Measurements from ENCODE around the gene SERPINH1.

Gene SERPINH1

DNA sequence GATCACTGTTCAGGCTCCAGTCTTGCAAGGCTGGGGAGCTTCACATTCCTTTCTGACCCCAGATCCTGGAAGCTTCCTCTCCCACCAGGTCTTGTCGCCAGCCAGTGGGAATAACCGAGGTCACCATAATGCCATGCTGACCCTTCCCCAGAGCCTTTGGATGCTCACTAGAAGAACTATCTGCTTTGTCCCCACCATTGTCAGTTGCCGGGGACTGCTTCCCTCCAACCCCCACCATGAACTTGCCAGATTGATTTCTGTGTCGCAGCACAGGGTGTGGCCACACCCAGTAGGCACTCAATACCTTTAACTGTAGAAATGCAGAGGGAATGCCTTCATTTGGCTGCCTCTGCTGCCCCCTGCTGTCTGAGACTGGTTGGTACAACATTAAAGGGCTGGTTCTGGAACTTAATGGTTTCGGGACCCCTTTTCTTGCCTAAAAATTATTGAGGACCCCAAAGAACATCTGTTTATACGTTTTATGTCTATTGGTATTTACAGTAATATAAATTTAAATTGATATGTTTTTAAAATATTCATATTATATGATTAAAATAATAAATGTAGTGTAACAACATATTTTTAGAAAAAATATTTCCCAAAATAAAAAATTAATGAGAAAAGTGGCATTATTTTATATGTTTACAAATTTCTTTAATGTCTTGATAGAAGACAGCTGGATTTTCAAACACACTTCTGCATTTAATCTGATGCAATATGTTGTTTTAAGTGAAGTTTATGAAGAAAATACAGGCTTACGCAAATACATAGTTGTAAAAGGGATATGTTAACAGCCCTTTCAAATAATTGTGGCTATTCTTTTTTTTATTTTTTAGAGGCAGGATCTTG lies 29.6 kb upstream of the SERPINH1 start:
- DNase-seq (ENCODE audit: low spot score): peak; percentile 87

DNA sequence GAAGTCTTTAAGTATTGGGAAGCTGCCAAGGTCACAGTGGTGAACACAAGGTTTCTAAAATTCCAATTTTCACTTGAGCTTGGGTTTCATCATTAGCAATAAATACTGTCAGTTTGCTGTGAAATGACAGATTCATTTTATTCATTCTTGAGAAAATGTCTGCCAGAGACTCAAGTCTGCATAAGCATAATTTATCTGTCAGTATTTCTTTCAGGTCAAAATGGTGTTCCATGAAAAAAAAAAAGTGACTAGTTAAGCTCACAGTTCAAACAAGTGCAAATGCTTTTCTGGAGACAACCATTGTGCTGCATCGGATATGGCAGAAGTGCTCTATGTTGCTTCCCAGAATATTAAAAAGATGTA lies 28.2 kb upstream of the SERPINH1 start:
- DNase-seq (ENCODE audit: low spot score): no peak

DNA sequence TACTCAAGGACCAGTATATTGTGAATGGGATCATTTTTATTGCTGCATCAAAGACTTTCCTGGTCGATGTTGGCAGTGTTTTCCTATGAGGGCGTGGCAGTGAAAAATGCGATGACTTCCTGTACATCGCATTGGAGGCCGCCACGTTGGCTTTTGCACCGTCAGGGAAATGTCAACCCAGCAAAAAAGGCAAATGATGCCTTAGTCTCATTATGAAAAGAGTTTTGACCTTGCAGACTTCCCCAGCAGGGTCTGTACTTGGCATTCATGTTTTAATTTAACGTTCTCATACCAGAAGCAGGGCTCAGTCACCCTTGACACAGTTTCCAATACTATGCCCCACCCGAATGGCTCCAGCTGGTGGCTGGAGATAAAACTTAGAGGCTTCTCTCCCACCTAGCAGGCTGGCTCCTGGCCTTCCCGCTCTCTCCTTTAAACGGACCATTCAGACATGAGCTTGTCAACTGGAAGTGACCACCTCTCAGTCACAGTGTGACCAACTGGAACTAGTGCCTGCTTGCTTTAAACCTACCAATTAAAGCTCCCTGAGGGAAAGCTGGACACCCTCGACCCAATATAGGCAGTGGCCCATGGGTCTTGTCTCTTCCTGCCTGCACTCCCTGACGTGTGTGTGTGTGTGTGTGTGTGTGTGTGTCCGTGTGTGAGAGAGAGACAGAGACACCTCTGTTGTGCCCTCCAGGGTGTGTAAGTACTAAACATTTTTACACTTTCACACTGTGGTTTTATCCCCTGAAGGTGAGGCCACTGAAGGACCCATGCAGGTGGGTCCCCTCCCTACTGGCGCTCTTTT lies 27.6 kb upstream of the SERPINH1 start:
- DNase-seq (ENCODE audit: low spot score): no peak

DNA sequence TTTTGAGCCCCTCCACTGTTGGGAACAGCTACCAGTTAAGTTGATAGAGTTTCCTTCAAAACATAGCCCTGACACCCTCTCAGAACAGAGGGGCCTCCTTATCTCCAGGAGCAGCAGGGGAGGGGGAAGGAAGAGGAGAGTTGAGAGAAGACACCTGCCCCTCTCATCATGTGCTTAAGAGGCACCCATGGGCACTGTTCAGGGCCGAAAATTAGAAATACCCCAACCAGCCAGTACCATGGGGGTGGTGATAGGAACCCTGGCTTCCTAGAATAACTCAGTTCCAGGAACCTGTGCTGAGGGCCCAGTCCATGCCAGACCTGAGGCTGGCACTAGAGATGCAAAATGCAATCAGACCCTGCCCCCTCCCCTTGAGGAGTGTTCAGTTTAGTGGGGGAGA lies 27.0 kb upstream of the SERPINH1 start:
- DNase-seq (ENCODE audit: low spot score): no peak

DNA sequence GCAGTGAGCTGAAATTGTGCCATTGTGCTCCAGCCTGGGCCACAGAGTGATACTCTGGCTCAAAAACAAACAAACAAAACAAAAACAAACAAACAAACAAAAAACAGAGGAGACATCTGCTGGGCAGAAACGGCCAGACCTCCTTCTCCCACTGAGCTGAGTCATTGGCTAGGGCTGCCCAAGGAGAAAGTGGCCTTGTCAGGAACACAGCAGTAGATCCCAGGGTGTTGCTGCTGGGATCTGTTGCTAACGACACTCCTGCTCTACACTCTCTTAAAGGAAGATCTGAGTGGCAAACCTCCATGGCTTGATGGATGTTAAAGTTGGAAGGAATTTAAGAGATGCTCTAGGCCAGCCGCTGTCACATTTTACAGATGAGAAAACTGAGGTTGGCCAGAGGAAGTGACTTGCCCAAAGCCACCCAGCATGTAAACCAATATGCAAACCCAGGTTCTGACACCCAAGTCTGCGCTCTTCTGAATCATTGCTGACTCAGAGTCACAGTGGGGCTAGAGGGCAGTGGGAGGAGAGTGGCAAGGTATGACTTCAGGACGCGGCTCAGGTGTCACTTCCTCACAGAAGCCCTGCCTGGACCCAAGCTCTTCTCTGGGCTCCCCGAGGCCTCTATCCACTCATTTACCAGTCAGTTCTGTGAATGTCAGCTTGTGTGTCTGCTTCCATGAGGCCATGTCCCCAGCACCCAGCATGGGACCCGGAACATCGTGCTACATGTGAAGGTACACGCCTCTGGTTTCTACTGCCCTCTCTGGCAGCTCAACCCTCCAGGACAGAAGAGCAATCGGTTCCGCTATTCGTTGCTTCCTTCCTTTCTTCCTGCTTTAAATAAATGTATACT lies 25.0 kb upstream of the SERPINH1 start:
- peak; percentile 61 for DNase-seq (ENCODE audit: low spot score)

DNA sequence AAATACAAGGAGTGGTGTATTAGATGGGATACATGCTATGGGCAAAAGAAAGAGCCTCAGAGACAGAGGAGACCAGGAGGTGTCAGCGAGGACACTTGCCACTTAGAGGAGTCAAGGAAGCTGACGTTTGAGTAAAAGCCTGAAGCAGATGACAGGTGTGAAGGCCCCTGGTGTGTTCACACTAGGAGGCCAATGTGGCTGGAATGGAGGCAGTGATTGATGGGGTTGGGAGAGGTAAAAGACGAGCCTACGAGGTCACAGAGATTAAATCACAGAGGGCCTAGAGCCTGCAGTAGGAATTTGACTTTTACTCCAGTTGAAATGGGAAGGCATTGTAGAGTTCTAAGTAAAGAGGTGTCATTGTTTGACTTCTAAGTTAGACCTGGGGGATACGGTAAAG lies 24.3 kb upstream of the SERPINH1 start:
- no peak for DNase-seq (ENCODE audit: low spot score)

DNA sequence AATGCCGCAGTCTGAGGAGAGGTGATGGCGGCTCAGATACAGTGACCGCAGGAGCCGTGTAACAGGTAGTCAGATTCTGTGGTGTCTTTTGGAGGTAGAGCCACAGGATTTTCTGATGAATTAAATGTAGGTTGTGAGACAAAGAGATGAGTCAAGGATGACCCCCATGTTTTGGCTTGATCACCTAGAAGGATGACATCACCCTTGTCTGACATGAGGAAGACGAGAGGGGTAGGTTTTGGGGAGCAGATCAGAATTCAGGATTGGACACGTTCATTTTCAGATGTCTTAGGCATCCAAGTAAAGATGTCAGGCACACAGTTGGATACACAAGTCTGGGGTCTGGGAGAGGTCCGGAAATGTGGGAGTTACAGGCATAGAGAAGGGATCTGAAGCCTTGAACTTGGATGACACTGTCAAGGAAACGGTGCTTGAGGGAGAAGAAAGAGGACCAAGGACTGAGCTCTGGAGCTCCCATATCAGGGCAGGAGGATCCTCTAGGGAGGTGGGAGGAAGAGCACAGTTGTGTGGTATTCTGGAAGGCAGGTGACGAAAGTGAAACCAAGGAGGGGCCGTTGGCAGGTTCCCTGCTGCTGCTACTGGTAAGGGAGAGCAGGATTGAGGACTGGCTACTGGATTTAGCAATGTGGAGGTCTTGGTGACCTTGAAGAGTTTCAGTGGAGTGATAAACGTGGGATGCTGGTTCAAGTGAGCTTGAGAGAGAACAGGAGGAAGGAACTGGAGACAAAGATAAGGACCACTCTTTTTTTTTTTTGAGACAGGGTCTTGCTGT lies 23.7 kb upstream of the SERPINH1 start:
- no peak for DNase-seq (ENCODE audit: low spot score)

DNA sequence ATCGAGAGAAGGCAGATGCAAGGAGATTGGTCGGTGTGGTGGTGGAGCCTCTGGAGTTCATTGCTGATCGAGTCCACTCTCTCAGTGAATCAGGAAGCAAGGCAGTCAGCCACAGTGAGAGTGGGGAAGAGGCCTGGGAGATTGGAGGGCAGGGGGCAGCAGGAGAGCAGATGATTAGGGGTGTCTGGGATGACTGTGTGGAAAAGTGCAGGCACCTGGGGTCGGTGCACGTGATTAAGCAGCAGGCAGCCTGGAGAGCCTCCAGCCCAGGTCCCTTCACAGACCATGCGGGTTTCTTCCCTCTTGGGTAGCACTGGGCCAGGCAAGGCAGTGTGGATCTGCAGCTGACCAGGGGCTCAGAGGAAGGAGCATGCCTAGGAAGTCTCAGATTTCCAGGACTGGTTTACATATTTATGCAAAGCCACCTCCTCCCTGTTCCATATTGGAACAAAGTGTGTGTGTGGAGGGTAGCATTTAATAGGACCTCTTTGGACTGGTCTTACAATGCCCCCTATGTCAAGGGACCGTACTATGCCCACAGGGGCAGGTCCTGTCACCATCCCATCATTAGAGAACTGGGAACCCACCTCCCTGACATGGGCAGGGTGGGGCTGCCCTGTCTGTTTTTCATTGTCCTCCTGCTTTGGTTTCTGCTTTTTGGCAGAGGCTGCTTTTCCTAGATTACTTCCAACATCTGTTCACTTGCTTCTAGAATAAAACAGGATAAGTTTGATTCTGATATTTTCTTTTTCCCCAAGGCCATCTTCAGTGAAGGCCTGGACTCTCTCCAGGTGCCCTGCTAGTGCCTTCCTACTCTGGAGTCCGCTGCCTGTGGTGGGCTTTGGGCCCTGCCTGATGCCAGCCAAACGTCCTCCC lies 22.4 kb upstream of the SERPINH1 start:
- no peak for DNase-seq (ENCODE audit: low spot score)

DNA sequence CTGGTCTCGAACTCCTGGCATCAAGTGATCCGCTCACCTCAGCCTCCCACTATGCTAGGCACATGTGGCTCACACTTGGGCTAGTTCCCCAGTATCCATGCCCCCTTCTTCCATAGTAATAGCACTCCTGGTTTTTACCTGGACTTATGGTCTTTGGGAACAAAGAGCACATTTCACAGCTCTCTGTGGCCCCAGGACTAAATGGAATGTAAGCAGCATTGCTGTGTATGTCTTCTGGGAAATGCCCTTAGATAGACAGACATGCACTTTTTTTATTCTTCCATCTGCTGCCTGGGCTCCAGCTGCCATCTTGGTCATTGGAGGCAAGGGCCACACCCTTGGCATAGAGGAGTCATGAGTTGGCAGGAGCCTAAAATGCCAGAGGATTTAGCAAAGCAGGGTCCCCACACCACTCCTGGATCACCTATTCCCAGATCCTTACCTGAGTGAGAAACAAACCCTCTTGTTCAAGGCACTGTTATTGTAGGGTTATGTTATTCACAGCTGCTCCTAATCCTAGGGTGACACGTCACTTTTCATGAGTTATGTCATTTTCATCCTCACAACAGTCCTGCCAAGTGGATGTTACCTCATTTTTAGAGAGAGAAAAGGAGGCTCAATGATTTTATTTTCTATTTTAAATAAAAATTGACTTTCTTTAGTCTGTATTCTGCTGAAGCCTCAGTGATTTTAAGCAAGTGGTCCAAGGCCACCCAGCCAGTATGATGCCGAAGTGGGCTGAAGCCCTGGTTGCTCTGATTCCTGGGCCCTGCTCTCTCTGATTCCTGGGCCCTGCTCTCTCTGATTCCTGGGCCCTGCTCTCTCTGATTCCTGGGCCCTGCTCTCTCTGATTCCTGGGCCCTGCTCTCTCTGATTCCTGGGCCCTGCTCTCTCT lies 20.6 kb upstream of the SERPINH1 start:
- no peak for DNase-seq (ENCODE audit: low spot score)

DNA sequence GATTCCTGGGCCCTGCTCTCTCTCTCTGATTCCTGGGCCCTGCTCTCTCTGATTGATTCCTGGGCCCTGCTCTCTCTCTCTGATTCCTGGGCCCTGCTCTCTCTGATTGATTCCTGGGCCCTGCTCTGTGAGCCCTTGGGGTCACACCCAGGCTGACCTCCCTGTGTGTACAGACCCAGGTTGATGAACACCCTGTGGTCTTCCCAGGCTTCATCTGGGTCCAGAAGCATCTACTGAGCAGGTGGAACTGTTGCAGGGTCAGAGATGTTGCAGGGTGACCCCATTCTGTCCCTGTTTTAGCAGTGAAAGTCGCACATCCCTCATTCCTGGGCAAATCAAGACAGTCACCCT lies 20.0 kb upstream of the SERPINH1 start:
- no peak for DNase-seq (ENCODE audit: low spot score)

DNA sequence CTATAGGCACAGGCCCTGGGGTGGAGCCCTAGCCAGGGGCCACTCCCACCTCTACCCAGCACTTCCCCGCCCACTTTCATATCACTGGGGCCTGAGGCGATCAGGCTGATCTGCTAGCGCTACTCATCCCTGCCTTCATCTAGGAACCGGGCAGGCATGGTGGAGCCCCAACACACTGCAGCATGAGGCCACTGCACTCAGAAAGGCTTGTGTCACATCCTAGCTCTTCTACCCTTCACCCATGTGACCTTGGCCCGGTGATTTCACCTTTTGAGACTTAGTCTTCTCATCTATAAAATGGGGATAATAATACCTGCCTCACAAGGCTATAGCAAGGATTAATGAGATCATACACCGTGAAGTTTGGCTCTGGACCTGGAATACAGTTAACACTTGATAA lies 18.2 kb upstream of the SERPINH1 start:
- no peak for DNase-seq (ENCODE audit: low spot score)

DNA sequence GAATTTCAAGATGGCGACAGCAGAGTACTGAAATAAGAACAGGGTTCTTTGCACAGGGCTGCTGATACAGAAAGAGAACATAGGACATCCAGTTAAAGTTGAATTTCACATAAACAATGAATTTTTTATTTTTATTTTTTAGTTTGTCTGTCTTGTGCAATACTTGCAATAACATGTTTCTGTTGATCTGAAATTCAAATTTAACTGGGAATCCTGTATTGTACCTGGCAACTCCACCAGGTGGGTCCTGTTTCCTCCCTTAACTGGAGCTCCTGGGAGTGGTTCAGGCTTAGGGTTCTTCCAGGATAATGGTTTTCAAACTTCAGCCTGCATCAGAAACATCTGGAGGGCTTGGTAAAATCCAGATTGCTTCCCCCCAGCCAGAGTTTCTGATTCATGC lies 14.9 kb upstream of the SERPINH1 start:
- DNase-seq (ENCODE audit: low spot score): no peak

DNA sequence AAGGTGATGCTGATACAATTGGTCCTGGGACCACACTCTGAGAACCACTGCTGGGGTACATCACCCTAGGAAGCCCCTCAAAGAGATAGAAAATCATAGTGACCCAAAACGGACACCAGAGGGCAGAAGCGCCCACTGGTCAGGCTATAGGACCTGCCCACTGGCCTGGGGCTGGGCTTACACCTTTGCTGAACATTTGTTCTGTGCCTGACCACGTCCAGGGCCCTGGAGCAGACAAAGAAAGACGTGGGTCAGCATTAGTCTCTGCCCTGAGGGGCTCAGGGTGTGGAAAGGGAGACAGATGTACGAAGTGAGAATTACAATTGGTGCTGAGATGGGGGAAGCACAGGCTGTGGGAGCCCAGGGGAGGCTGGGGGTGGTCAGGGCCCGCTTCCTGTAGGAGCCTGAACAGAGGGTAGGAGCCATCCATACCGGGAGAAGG lies 14.4 kb upstream of the SERPINH1 start:
- DNase-seq (ENCODE audit: low spot score): peak; percentile 22

DNA sequence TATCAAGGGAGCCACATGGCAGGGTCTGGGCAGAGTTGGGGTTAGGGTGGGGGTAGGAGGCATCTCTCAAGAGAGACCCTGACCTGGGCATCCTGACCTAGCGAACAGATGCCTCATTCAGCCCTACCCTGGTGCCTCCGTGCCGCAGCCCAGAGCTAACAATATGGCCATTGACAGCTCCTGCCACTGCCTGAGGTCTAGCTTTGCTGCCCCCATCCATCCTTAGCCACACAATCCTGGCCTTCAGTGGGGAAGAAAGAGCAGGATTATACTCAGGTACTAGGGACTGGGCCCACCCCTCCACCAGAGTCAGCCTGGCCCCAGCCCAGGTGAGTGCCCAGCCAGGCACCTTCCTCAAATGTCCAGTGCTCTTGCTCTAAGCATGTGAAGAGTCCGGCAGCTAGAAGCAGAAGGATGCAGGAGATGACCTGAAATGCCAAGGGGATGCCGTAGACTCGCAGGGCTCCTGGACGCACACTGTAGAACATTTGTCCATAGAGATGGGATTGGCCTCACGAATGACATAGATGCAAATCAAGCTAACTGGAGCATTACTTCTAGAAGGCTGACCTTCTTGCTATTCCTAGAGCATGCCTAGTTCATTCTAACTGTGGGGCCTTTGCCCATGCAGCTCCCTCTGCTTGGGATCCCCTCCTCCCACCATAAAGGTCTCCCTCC lies 13.3 kb upstream of the SERPINH1 start:
- DNase-seq (ENCODE audit: low spot score): no peak

DNA sequence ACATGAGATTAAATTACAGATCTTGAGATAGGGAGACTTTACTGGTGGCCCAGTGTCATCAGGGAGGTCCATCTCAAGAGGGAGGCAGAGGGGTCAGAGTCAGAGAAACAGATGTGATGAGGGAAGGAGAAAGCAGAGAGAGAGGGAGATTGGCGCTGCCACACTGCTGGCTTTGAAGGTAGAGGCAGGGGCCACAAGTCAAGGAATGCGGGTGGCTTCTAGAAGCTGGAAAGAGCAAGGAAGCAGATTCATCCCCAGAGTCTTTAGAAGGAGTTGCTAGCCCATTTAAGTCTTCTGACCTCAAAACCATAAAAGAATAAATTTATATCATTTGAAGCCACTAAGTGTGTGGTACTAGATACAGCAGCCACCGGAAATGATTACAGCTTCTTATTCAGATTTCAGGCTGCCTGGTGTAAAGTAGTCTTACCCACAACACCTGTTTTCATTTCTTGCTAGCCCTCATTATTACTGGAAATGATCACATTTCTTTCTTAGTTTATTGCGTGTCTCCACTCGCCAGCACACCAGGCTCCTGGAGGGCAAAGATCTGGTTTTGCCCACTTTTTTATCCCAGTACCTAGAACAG lies 12.6 kb upstream of the SERPINH1 start:
- DNase-seq (ENCODE audit: low spot score): no peak

DNA sequence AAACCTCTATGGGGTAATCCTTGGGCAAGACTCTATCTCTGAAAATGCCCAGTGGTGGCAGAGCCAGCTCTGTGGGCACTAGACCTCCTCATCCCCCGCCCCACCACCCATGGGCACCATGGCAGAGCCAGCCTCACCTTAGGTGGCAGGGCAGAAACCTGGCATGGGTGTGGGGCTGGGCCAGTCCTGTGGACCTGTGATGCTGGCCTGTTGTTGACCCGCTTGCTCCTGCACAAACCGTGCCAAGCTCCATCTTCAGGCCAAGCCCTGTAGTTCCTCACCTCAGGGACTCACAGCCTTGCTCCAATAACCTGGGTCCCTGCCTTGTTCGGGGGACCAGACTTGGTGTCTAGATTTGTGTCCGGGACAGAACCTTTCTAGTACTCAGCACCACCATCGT lies 8.9 kb upstream of the SERPINH1 start:
- no peak for DNase-seq (ENCODE audit: low spot score)

DNA sequence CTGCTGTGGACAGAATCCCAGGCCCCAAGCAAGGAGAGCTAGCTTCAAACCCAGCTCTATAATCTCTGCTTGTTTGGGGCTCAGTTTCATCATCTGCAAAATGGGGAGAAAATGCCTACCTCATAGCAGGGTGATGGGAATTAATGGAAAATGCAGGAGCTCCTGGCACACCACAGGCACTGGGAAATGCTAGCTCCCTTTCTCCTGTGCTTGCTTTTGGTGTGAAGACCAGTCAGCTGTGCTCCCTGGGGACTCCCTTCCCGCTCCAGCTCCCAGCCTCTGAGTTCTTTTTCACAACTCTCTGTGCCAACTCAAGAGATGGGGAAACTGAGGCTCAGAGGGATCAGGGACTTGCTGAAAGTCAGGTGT lies 8.2 kb upstream of the SERPINH1 start:
- DNase-seq (ENCODE audit: low spot score): no peak

DNA sequence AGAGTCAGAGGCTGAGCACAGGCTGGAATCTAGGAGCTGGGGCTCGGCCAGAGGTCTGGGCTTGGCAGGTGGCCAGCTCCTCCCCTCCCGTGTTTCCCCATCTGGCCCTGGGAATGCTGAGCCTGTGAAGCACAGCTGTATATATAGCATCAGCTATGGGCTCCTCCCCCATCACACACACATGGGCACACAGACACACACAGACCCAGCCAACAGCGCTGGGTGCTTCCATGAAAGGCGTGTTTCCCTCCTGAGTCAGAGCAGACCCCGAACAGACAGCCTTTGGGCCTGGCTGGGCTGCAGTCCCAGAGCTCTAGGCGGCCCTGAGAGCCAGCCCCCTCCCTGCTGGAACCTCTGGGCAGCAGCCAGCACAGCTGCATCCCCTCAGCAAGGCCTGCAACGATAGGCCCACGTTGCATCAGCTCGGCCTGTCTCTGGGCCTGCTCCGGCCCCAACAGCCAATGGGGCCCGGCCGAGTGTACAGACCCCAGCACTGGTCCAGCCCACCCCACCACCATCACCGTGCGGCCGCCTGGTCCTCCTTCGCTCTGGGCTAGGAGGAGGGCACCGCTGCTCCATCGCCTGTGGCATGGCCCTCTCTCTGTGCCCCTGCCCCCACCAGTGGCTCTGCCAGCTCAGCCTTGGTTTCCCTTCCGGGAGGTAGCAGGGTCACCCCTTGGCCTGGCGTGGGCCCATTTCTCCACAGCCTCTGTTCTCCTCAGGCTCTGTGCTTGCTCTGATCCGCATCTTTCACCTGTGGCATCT lies 7.6 kb upstream of the SERPINH1 start:
- DNase-seq (ENCODE audit: low spot score): no peak

Data from CD4-positive, alpha-beta T cell treated with Interleukin-15 for 4 hours (primary cell).